Measurements from ENCODE around the gene ELAVL2. TPM values are rescaled to one million over a fixed set of nuclear protein-coding genes. Genes with fewer than 3 reads are reported as not detected.
A peak's percentile ranks its signal among the peaks of the same experiment; 100 is the strongest.

ELAVL2 gene
- total and polyA plus RNA-seq, 9 donors = 2.1 to 5.6 (median 3.6) TPM

GRCh38 chr9:23771746-23772384 lies 54.2 kb downstream of the ELAVL2 start:
- Histone ChIP-seq H3K4me1 (ENCODE audit: control insufficient read depth, insufficient read depth, low read length) (peaks cover 2% of the 10 kb centered on the region), H3K9me3 (replicated peaks; ENCODE audit: control insufficient read depth, low read depth, low read length) (peaks cover 2% of the 10 kb centered on the region), H3K27ac (ENCODE audit: low read length) (no peak overlapping the region), H3K27me3 (ENCODE audit: control insufficient read depth, insufficient read depth, low read length) (no peaks in the 10 kb centered on the region), H3K36me3 (ENCODE audit: control insufficient read depth, insufficient read depth, low read length) (no peaks in the 10 kb centered on the region), H3K4me3 (ENCODE audit: low read length) (no peak overlapping the region)
- DNase-seq = no peak

- WGBS (ENCODE audit: insufficient coverage) = 40% methylated on average over 4 of the region's 7 CpGs
- H3K4me1 ChIP-seq (ENCODE audit: control insufficient read depth, insufficient read depth, low read length) = peaks cover 6% of the 10 kb centered on the region
- peak; percentile 64 for DNase-seq
These were observed 56.6 kb downstream of the ELAVL2 start for GRCh38 chr9:23769307-23769935.

GRCh38 chr9:23768861-23769260 lies 57.2 kb downstream of the ELAVL2 start:
- Histone ChIP-seq H3K27me3 (ENCODE audit: control insufficient read depth, insufficient read depth, low read length) (no peaks in the 10 kb centered on the region), H3K4me3 (ENCODE audit: low read length) (no peak overlapping the region), H3K4me1 (ENCODE audit: control insufficient read depth, insufficient read depth, low read length) (peaks cover 6% of the 10 kb centered on the region), H3K27ac (ENCODE audit: low read length) (no peak overlapping the region), H3K36me3 (ENCODE audit: control insufficient read depth, insufficient read depth, low read length) (no peaks in the 10 kb centered on the region), H3K9me3 (replicated peaks; ENCODE audit: control insufficient read depth, low read depth, low read length) (peaks cover 2% of the 10 kb centered on the region)
- WGBS (ENCODE audit: insufficient coverage) = 80% methylated on average over 2 of the region's 2 CpGs
- no peak for DNase-seq

More at GRCh38 chr9:23769307-23769935, 56.6 kb downstream of the ELAVL2 start:
- Histone ChIP-seq H3K4me3 (ENCODE audit: low read length) (no peak overlapping the region), H3K27me3 (ENCODE audit: control insufficient read depth, insufficient read depth, low read length) (no peaks in the 10 kb centered on the region), H3K9me3 (replicated peaks; ENCODE audit: control insufficient read depth, low read depth, low read length) (peaks cover 2% of the 10 kb centered on the region), H3K36me3 (ENCODE audit: control insufficient read depth, insufficient read depth, low read length) (no peaks in the 10 kb centered on the region), H3K27ac (ENCODE audit: low read length) (no peak overlapping the region)

GRCh38 chr9:23766613-23767012 lies 59.4 kb downstream of the ELAVL2 start:
- Histone ChIP-seq H3K27ac (ENCODE audit: low read length) (no peak overlapping the region), H3K4me3 (ENCODE audit: low read length) (no peak overlapping the region), H3K36me3 (ENCODE audit: control insufficient read depth, insufficient read depth, low read length) (no peaks in the 10 kb centered on the region), H3K4me1 (ENCODE audit: control insufficient read depth, insufficient read depth, low read length) (peaks cover 6% of the 10 kb centered on the region), H3K9me3 (replicated peaks; ENCODE audit: control insufficient read depth, low read depth, low read length) (peaks cover 2% of the 10 kb centered on the region), H3K27me3 (ENCODE audit: control insufficient read depth, insufficient read depth, low read length) (no peaks in the 10 kb centered on the region)
- no CpG with 5 or more reads among the region's 2 CpGs for WGBS (ENCODE audit: insufficient coverage)
- DNase-seq = peak; percentile 44

- Histone ChIP-seq H3K4me3 (ENCODE audit: low read length) (no peak overlapping the region), H3K27ac (ENCODE audit: low read length) (no peak overlapping the region), H3K27me3 (ENCODE audit: control insufficient read depth, insufficient read depth, low read length) (no peaks in the 10 kb centered on the region), H3K9me3 (replicated peaks; ENCODE audit: control insufficient read depth, low read depth, low read length) (peaks cover 2% of the 10 kb centered on the region), H3K36me3 (ENCODE audit: control insufficient read depth, insufficient read depth, low read length) (no peaks in the 10 kb centered on the region), H3K4me1 (ENCODE audit: control insufficient read depth, insufficient read depth, low read length) (peaks cover 6% of the 10 kb centered on the region)
- no CpG with 5 or more reads among the region's 6 CpGs for WGBS (ENCODE audit: insufficient coverage)
- DNase-seq = no peak
These were observed 60.5 kb downstream of the ELAVL2 start for GRCh38 chr9:23765561-23765960.

- H3K4me1 ChIP-seq (ENCODE audit: control insufficient read depth, insufficient read depth, low read length) = peaks cover 6% of the 10 kb centered on the region
- no peak overlapping the region for H3K27ac ChIP-seq (ENCODE audit: low read length)
- WGBS (ENCODE audit: insufficient coverage) = no CpG with 5 or more reads among the region's 3 CpGs
- H3K36me3 ChIP-seq (ENCODE audit: control insufficient read depth, insufficient read depth, low read length) = no peaks in the 10 kb centered on the region
- no peaks in the 10 kb centered on the region for H3K27me3 ChIP-seq (ENCODE audit: control insufficient read depth, insufficient read depth, low read length)
- H3K9me3 ChIP-seq (replicated peaks; ENCODE audit: control insufficient read depth, low read depth, low read length) = no peaks in the 10 kb centered on the region
- no peak overlapping the region for H3K4me3 ChIP-seq (ENCODE audit: low read length)
- no peak for DNase-seq
These were observed 61.8 kb downstream of the ELAVL2 start for GRCh38 chr9:23764219-23764618.

- H3K27me3 ChIP-seq (ENCODE audit: control insufficient read depth, insufficient read depth, low read length) = no peaks in the 10 kb centered on the region
- no peaks in the 10 kb centered on the region for H3K36me3 ChIP-seq (ENCODE audit: control insufficient read depth, insufficient read depth, low read length)
- no peaks in the 10 kb centered on the region for H3K4me1 ChIP-seq (ENCODE audit: control insufficient read depth, insufficient read depth, low read length)
- H3K27ac ChIP-seq (ENCODE audit: low read length) = no peak overlapping the region
- no peak overlapping the region for H3K4me3 ChIP-seq (ENCODE audit: low read length)
- H3K9me3 ChIP-seq (replicated peaks; ENCODE audit: control insufficient read depth, low read depth, low read length) = no peaks in the 10 kb centered on the region
- WGBS (ENCODE audit: insufficient coverage) = 96% methylated on average over 3 of the region's 5 CpGs
- DNase-seq = no peak
These were observed 71.5 kb downstream of the ELAVL2 start for GRCh38 chr9:23754551-23754950.

GRCh38 chr9:23752859-23753258 lies 73.2 kb downstream of the ELAVL2 start:
- WGBS (ENCODE audit: insufficient coverage) = 100% methylated on average over 1 of the region's 4 CpGs
- Histone ChIP-seq H3K9me3 (replicated peaks; ENCODE audit: control insufficient read depth, low read depth, low read length) (no peaks in the 10 kb centered on the region), H3K27ac (ENCODE audit: low read length) (no peak overlapping the region), H3K27me3 (ENCODE audit: control insufficient read depth, insufficient read depth, low read length) (no peaks in the 10 kb centered on the region), H3K4me1 (ENCODE audit: control insufficient read depth, insufficient read depth, low read length) (no peaks in the 10 kb centered on the region), H3K36me3 (ENCODE audit: control insufficient read depth, insufficient read depth, low read length) (no peaks in the 10 kb centered on the region), H3K4me3 (ENCODE audit: low read length) (no peak overlapping the region)
- DNase-seq = no peak

GRCh38 chr9:23751633-23752032 lies 74.4 kb downstream of the ELAVL2 start:
- no peak overlapping the region for H3K4me3 ChIP-seq (ENCODE audit: low read length)
- no peaks in the 10 kb centered on the region for H3K36me3 ChIP-seq (ENCODE audit: control insufficient read depth, insufficient read depth, low read length)
- DNase-seq = no peak
- no peak overlapping the region for H3K27ac ChIP-seq (ENCODE audit: low read length)
- H3K27me3 ChIP-seq (ENCODE audit: control insufficient read depth, insufficient read depth, low read length) = no peaks in the 10 kb centered on the region
- no peaks in the 10 kb centered on the region for H3K4me1 ChIP-seq (ENCODE audit: control insufficient read depth, insufficient read depth, low read length)
- no peaks in the 10 kb centered on the region for H3K9me3 ChIP-seq (replicated peaks; ENCODE audit: control insufficient read depth, low read depth, low read length)
- 100% methylated on average over 1 of the region's 4 CpGs for WGBS (ENCODE audit: insufficient coverage)

GRCh38 chr9:23750808-23751207 lies 75.2 kb downstream of the ELAVL2 start:
- Histone ChIP-seq H3K4me3 (ENCODE audit: low read length) (no peak overlapping the region), H3K27me3 (ENCODE audit: control insufficient read depth, insufficient read depth, low read length) (no peaks in the 10 kb centered on the region)
- WGBS (ENCODE audit: insufficient coverage) = no CpG with 5 or more reads among the region's 3 CpGs

More at GRCh38 chr9:23750808-23751207, 75.2 kb downstream of the ELAVL2 start:
- Histone ChIP-seq H3K4me1 (ENCODE audit: control insufficient read depth, insufficient read depth, low read length) (no peaks in the 10 kb centered on the region), H3K27ac (ENCODE audit: low read length) (no peak overlapping the region), H3K36me3 (ENCODE audit: control insufficient read depth, insufficient read depth, low read length) (no peaks in the 10 kb centered on the region), H3K9me3 (replicated peaks; ENCODE audit: control insufficient read depth, low read depth, low read length) (no peaks in the 10 kb centered on the region)
- DNase-seq = no peak

Data from muscle of leg (tissue), 11 donors.